ENCODE data around the gene MIPOL1.
"Not testable (repeated sequence)": the region's sequence is repeated elsewhere in the genome, so short reads cannot be mapped to it uniquely, and the experiment has no call there.

The MIPOL1 gene

DNA sequence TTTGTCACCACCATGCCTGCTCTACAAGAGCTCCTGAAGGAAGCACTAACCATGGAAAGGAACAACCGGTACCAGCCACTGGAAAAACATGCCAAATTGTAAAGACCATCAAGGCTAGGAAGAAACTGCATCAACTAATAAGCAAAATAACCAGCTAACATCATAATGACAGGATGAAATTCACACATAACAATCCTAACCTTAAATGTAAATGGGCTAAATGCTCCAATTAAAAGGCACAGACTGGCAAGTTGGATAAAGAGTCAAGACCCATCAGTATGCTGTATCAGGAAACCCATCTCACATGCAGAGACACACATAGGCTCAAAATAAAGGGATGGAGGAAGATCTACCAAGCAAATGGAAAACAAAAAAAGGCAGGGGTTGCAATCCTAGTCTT, 97.5 kb downstream of the MIPOL1 start:
- not testable (repeated sequence) for DNase-seq

DNA sequence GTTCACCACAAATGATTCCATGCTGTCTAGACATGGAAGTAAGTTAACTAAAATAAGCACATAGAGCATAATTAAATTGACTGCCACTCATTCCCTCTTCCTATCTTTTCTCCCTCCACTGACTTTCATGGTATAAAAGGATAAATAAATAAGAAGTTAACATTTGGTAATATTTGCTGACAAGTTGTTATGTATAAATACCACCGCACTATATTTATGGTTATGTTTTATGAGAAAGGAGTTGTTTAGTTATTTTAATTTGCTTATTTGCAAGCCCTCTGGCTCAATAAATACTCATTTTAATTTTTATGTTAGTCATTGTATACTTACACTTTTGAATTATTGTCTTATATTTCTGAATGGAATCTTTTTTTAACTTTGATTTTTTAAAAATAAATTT, 113.5 kb downstream of the MIPOL1 start:
- no peak for DNase-seq

DNA sequence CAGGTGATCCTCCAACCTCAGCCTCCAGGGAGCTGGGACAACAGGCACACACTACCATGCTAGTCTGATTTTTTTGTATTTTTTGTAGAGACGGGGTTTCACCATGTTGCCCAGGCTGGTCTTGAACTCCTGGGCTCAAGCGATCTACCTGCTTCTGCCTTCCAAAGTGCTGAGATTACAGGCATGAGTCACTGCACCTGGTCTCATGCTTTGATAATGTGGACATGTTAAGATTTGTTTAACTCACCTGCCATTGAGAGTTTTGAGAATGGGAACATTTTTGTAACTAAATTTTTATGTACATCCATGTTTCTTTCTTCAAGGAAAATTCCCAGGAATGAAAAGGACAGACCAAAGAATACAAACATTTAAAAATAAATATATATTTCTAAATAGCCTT, 121.2 kb downstream of the MIPOL1 start:
- no peak for DNase-seq

DNA sequence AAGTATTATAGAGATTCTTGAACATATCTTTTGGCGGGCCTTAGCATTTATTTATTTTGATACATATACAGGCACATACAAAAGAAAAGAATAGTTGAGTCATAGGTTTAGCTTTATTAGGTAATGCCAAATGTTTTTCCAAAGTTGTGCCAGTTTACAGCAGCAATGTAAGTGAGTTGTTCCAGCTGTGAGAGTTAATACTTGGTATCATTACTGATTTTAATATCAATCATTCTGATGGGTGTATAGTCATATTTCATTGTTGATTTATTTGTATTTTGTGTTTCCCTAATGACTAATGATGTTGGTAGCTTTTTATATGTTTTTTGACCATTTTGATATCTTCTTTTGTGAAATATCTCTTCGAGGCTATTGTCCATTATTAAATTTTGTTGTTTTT, 122.4 kb downstream of the MIPOL1 start:
- DNase-seq = no peak

DNA sequence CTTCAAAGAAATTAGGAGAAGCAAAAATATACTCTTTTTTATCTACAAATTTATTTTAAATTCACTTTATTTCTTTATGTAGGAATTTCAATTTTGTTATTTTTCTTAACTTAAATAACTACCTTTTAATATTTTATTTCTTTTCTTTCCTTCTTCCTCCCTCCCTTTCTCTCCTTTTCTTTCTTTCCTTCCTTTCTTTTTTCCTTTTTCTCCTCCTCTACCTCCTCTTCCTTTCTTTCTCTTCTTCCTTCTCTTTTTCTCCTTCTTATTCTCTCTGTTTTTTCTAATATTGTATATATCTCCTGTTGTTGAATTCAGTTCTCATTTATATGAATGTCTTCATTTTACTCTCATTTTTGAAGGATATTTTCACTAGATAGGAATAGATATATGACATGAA, 127.6 kb downstream of the MIPOL1 start:
- no peak for DNase-seq

DNA sequence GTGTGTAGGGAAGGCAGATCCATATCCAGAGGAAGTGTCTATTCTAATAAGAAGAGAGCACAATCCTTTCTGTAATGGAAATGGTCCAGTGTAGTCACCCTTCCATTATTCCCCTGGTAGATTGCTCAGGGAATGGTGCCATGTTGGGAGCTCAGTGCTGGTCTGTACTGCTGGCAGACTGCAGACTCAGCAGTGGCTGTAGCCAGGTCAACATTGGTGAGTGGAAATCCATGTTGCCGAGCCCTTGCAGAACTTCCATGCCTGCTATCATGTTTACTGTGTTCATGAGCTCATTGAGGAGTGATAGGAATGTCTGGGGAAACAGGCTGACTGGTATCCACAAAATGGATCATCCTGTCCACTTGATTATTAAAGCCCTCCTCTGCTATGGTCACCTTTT, 128.7 kb downstream of the MIPOL1 start:
- DNase-seq = no peak

DNA sequence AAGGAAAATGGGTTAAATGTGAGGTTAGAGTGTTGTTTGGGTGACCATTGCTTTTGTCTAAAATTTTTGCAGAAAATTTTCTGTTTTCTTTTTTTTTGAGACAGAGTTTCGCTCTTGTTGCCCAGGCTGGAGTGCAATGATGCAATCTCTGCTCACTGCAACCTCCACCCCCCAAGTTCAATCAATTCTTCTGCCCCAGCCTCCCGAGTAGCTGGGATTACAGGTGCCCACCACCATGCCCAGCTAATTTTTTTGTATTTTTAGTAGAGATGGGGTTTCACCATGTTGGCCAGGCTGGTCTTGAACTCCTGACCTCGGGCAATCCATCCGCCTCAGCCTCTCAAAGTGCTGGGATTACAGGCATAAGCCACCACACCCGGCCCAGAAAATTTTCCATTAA, 130.2 kb downstream of the MIPOL1 start:
- DNase-seq = not testable (repeated sequence)

DNA sequence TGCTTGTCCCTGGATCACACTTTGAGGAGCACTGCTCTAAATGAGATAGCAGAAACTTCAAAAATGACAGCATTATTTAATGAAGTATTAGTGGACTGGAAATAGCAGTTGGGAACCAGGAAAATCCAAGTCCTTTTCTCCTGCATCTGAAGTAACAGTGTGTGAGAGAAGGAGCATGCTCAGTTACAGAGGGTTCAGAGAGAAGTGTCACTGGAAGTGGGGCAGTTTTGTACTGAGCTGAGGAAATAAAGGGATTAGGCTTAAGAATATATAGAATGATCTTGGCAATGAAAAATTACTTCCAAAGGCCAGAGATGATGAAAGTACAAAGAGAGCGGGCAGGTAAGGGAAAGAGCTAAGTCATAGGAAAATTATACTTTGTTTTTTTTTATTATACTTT, 130.9 kb downstream of the MIPOL1 start:
- no peak for DNase-seq

DNA sequence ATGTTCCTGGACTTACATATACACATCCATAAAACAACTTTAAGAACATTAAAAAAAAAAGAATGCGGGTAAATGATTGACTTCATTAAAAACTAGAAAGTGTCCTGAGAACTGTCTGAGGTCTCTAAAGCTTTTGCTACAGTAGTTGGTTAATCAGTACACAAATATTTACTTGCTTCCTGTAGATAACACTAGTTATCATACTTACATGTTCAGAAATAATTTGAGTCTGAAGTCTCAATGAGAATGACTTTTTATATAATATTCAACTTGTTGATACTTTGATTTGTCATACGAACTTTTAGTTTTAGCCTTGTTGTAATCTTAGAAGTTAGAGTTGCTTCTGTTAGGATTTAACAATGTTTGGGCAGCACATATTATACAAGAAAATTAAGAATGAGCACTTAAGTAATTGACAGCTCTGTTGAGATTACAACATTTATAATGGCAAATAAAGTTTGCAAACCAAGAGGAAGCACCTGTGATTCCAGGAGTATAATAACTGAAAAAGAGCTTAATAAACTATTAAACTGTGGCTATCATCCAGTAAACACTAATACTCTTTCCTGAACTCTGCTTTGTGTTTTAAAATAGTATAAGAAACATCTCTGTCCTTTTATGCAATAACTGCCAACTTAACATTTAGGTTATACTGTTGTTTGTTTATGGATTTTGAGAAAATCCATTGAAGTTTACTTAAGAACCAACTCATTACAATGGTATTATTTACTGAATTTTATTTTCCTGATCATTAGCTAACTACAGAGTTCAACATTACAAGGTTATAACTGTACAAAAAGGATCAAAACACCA, 131.7 kb downstream of the MIPOL1 start:
- no peak for DNase-seq

DNA sequence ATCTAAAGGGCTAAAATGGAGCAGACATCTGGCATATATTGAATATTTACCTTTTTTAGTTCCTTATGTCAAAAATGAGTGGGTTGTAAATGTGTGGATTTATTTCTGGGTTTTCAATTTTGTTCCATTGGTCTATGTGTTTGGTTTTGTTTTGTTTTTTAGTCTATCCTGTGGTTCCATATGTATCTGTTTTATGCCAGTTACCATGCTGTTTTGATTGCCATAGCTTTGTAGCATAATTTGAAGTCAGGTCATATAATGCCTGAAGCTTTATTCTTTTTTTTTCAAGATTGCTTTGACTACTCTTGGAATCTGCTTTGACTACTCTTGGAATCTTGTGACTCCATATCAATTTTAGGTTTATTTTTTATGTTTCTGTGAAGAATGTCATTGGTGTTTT, 133.2 kb downstream of the MIPOL1 start:
- DNase-seq = no peak

DNA sequence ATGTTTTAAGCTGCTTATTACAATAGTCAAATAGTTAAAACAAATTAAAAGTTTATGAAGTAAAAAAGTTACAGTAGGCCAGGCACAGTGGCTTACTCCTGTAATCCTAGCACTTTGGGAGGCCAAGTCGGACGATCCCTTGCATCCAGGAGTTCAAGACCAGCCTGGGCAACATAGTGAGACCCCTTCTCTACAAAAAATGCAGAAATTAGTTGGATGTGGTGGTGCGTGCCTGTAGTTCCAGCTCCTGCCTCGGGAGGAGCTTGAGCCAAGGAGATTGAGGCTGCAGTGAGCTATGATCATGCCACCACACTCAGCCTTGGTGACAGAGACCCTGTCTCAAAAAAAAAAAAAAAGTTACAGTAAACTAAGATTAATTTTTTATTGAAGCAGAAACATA, 142.6 kb downstream of the MIPOL1 start:
- no peak for DNase-seq

DNA sequence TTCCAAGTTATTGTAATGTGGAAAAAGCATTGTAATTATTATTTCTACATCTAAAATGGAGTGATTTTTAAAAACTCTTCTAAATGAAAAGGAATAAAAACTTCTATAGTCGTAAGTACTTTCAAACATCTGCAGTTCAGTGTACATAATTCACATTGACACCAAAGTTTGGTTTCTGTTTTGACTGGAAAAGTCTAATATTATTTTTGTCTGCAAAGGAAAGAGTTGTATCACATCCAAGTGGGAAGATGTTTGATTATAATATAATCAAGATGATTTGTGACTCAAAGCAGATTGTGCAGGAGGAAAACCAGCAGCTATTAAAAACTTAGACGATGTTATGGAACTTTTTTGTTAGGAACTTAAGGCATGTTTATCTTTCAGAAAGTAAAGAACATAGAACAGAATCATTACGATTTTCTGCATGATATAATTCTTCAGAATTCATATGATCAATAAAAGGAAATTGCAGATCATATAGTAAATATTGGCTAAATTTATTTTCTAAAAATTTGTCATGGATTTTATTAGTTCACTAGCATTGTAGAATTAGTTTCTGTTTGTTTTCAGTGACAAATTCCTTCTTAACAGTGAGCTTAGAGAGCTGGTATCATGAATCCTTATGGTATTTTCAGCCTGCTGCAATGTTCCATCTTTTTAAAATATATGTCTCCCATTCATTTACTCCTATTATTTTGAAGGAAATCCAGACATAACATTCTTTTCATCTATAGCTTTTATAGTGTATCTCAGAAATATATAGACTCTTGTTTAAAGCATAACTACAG, 145.8 kb downstream of the MIPOL1 start:
- no peak for DNase-seq

DNA sequence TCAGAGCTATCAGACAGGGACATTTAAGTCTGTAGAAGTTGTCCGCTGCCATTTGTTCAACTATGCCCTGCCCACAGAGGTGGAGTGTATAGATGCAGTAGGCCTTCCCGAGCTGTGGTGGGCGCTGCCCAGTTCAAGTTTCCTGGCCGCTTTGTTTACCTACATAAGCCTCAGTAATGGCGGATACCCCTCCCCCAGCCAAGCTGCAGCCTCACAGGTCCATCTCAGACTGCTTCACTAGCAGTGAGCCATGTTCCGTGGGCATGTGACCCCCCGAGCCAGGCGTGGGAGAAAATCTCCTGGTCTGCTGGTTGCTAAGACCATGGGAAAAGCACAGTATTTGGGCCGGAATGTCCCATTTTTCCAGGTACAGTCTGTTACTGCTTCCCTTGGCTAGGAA, 165.9 kb downstream of the MIPOL1 start:
- no peak for DNase-seq

DNA sequence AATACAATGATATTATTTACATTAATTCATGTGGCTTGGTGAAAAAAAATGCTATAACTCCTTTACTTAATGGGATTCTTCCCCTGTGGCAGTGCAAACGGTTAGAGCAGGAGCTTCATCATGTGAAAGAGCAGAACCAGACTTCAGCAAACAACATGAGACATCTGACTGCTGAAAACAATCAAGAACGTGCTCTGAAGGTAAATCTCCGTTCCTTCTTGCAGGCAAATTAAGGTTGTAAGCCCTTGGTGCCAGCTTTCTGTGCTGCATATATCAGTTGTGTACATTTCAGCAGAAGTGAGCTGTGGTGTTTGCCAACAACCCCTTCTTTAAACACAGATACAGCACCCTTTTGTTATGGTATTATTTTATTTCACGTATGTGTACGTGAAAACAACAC, 171.7 kb downstream of the MIPOL1 start:
- no peak for DNase-seq

DNA sequence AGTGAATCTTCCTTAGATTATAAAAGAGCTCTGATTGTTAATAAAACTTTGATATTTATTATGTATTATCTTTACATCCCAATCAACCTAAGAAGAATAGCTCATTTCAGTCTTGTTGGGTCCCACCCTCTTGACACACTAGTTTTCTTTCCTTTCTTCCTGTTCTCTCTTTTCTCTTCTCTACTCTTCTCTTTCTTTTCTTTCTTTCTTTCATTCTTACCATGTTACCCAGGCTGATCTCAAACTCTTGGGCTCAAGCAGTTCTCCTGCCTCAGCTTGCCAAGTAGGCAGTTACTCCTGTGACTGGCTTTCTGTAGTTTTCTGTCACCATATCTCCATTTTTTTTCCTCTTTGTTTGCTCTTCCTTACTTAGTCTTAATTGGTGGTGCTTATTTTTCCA, 177.8 kb downstream of the MIPOL1 start:
- no peak for DNase-seq

DNA sequence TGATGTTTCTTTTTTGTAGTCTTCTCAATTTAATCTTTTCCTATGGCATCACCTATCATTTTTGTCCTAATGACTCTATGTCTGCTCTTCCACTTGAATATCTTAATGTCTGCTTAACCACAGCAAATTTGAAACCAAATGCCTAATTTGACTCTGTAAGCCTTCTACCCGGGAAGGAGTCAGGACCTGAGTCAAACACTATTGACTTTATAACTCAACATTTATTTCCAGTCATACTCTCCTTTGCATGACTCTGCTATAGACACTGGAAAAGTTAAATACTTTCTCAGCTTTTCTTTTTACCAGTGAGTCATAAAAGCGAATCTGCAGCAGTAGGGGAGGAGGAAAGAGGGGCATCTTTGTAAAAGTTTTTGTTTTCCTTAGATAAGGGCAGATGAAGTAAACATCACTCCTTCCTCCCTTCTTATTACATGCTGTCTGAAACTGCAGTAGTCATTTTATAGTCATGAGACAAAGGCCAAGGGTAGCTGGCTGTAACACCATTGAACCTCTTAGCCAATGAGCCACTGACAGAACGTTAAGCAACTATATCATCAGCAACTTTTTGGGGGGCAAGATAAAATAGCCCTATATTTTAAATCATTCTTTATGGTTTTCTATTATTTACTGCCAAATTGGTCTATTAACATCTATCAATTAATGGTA, 179.3 kb downstream of the MIPOL1 start:
- no peak for DNase-seq

DNA sequence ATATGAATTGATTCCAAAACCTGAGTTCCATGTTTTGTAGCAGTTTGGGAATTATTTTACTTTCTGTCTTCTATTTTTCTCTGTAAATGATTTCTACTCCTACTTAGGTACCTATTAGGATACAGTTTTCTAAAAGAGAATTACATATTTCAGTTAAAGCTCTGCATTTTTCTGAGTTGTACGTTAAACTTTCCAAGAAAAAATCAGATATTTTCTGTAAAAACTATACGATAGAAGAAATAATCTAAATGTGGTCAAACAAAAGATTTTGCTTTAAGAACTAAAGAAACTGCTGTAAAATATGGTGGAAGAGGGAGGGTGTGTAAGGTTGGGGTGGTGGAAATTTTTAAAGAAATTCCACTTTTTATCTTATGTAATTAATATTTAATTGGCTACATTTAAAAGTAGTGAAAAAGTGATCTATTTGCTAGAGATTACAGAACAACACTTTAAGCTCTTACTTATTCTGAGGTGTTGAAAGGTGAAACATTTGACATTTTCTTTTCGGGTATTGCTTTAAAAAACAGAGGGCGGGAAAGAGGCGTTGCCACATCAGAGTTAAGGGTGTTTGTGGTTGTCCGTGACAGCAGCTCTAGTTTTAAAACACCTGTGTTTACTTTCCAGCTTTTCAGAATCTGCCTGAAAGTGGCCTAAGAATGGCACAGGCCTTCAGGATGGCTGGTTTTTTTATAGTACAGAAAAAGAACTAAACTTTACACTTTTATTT, 187.3 kb downstream of the MIPOL1 start:
- DNase-seq = no peak

DNA sequence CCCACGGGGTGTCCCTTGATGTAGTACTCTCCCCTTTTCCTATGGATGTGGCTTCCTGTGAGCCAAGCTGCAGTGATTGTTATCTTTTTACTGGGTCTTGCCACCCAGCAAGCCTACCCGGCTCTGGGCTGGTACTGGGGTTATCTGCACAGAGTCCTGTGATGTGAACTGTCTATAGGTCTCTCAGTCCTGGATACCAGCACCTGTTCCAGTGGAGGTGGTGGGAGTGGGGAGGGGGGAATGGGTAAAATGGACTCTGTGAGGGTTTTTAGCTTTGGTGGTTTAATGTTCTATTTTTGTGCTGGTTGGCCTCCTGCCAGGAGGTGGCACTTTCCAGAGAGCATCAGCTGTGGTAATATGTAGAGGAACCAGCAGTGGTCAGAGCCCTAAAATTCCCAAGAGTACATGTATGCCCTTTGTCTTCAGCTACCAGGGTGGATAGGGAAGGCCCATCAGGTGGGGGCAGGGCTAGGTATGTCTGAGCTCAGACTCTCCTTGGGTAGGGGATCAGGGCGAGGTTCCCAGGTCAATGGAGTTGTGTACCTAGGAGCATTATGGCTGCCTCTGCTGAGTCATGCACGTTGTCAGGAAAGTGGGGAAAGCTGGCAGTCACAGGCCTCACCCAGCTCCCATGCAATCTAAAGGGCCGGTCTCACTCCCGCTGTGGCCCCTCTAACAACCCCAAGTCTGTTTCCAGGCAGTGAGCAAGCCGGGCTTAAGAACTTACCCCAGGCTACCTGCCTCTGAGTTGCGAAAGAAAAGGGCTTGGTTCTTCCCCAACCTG, 199.6 kb downstream of the MIPOL1 start:
- not testable (repeated sequence) for DNase-seq

DNA sequence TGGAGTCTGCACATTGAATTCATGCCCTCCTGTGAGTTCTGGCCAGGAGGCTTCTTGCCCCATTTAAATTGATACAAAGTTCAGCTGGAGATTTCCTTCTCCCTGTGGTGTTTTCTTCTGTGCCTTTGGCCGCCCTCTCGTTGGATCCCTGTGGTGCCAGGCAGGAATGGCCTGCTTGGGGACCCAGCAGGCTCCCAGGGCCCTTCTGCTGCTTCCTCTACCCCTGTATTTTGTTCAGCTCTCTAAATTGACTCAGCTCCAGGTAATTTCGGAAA, 200.1 kb downstream of the MIPOL1 start:
- DNase-seq = no peak

DNA sequence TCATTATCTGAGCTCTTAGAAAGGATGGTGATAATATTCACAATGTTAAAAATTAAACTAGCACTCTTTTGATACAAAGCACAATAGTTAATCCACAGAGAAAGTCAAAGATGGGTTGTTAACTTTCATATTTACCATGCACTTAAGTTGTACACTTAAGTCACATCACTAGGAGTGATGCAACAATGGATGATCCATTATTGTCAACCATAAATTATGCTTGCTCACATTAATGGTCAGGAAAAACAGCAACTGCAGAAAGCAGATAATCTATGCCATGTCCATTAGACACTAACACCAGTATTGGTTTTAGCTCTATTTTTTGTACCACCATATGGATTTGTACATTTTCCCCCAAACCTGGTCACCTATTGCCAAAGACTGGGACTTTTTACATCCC, 201.8 kb downstream of the MIPOL1 start:
- no peak for DNase-seq

DNA sequence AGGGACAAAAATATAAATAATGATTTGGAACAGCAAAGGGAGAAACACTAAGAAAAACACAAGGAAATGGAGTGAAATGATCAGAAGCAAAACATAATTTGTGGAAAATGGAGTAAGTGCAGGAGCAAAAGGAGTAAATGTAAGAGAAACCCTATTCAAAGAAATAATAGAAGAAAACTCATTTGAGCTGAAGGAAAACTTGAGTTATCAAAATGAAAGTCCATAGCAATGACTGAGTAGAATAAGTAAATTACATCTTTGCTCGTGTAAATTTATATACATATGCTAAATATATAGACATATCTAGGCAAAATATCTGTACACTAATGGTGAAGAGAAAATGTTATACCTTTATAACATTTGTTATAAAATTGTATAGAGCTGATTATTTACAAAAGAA, 203.4 kb downstream of the MIPOL1 start:
- no peak for DNase-seq

DNA sequence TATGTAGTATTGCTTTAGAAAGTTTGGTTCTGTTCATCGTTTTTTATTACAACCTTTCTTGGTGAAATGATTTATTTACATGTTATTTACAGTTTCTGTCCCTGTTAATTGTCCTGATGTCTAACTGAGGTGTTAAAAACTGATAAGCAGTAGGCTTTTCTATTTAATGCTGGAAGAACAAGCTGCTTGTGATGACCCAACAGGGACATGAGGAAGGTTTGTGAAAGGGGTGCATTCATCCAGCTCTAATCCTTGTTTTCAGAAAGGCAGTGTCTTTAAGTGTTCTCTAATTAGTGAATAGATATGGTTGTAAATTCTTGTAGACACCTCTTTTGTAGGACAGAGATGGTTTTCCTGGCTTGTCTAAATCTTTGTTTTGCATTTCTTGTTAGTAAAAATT, 205.9 kb downstream of the MIPOL1 start:
- DNase-seq = no peak

DNA sequence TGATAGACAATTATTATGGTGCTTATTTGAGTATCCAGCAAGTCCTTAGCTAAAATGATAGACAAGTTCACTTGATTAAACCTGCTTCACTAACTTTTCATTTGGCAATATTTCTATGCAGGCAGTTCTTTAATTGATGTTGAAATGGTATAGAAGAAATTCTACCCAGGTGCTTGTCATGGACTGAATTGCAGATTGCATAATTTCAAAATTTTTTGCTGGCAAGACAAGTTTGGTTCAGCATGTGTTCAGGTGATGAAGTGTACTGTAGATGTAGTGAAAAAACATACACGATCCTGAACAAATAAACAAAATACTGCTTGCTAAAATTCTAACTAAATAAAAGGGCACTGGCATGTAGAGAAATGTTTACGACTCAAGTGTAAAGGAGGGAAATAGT, 208.4 kb downstream of the MIPOL1 start:
- DNase-seq = no peak

Measured in activated gamma-delta T cell (primary cell).